ENCODE measurements around the gene DACH1. TPM values are rescaled to one million over a fixed set of nuclear protein-coding genes. Genes with fewer than 3 reads are reported as not detected.

The DACH1 gene
- total RNA-seq, 1 experiment from 2014 or later, result not detected

GRCh38 chr13:71758828-71759227 lies 108.2 kb downstream of the DACH1 start:
- DNase-seq (ENCODE audit: low read depth, low spot score), result no peak
- no peaks in the 10 kb centered on the region for H3K9me2 ChIP-seq (ENCODE audit: insufficient read depth)
- H3K4me3 ChIP-seq (replicated peaks in 1 of 2; ENCODE audit: low read depth in 1 of 2, low read length in 2 of 2), result no peak overlapping the region
- H2AFZ ChIP-seq (ENCODE audit: low read depth, low read length, poor library complexity, severe bottlenecking), result no peak overlapping the region
- CTCF ChIA-PET, result no interaction called here
- no TSS peak for BruUV-seq (replicated peaks)
- H3K4me1 ChIP-seq (ENCODE audit: control insufficient read depth in 1 of 2, insufficient read depth in 2 of 2, low read length in 2 of 2), result no peaks in the 10 kb centered on the region
- H3K9me3 ChIP-seq (ENCODE audit: control insufficient read depth in 1 of 2, insufficient read depth in 1 of 2, low read depth in 1 of 2, low read length in 2 of 2), result no peaks in the 10 kb centered on the region; a peak in 1 of 4 replicates
- RAD21 ChIA-PET (ENCODE audit: low non-redundant PET in 1 of 2, low total read pairs in 2 of 2, uncharacterized antibody in 2 of 2, unreplicated experiment in 2 of 2), result no interaction called here
- no peak overlapping the region for H3K9ac ChIP-seq (ENCODE audit: low read length)
- no peaks in the 10 kb centered on the region for H3K79me2 ChIP-seq (ENCODE audit: insufficient read depth, low read length)
- H3K36me3 ChIP-seq (ENCODE audit: control insufficient read depth in 1 of 2, insufficient read depth in 2 of 2, low read length in 2 of 2), result no peaks in the 10 kb centered on the region
- TF ChIP-seq REST (IDR thresholded peaks at IDR 0.05; ENCODE audit: low read depth) (no peak), MAX (IDR thresholded peaks at IDR 0.05) (no peak), ZNF274 (IDR thresholded peaks at IDR 0.05; ENCODE audit: low read depth, low read length) (no peak), RAD21 (IDR thresholded peaks at IDR 0.05; ENCODE audit: low read depth) (no peak), ZBTB33 (IDR thresholded peaks at IDR 0.05; ENCODE audit: extremely low read depth, insufficient replicate concordance, low read length) (no peak), CTCF (IDR thresholded peaks at IDR 0.05 in 2 of 3, conservative IDR thresholded peaks at IDR 0.05 in 1 of 3; ENCODE audit: borderline replicate concordance in 1 of 3, insufficient read depth in 1 of 3, low read depth in 2 of 3, low read length in 2 of 3) (no peak), ATF3 (IDR thresholded peaks at IDR 0.05) (no peak), POLR2A (IDR thresholded peaks at IDR 0.05; ENCODE audit: borderline replicate concordance, extremely low read depth, insufficient read depth, insufficient read length) (no peak), EZH2 (IDR thresholded peaks at IDR 0.05) (no peak), CBX3 (IDR thresholded peaks at IDR 0.05; ENCODE audit: low read depth) (no peak), POLR2AphosphoS5 (IDR thresholded peaks at IDR 0.05; ENCODE audit: low read depth, low read length) (no peak), ZFX (IDR thresholded peaks at IDR 0.05) (no peak), FOSL1 (IDR thresholded peaks at IDR 0.05; ENCODE audit: low read depth) (no peak), CEBPB (IDR thresholded peaks at IDR 0.05; ENCODE audit: low read depth) (no peak), YY1 (IDR thresholded peaks at IDR 0.05; ENCODE audit: extremely low read depth, insufficient replicate concordance, low read depth, low read length) (no peak), SIN3A (IDR thresholded peaks at IDR 0.05; ENCODE audit: low read depth) (no peak), SP1 (IDR thresholded peaks at IDR 0.05; ENCODE audit: low read depth) (no peak), SRF (IDR thresholded peaks at IDR 0.05; ENCODE audit: low read depth) (no peak), JUND (IDR thresholded peaks at IDR 0.05) (no peak), EZH2phosphoT487 (IDR thresholded peaks at IDR 0.05; ENCODE audit: borderline replicate concordance) (no peak)
- intact Hi-C loops (cut with micrococcal nuclease), result no loop called here
- POLR2A ChIA-PET, result no interaction called here
- H4K20me1 ChIP-seq (ENCODE audit: insufficient read depth), result no peaks in the 10 kb centered on the region
- no peak overlapping the region for H3K4me2 ChIP-seq (ENCODE audit: low read length)
- H3K27me3 ChIP-seq (ENCODE audit: insufficient read depth, low read length), result no peaks in the 10 kb centered on the region
- no peak overlapping the region for H3K27ac ChIP-seq (ENCODE audit: low read depth, low read length)
- ATAC-seq, result no peak

All from HCT116 (cell line).